ENCODE measurements around the gene PGM2L1. TPM values are rescaled to one million over a fixed set of nuclear protein-coding genes. Genes with fewer than 3 reads are reported as not detected.

PGM2L1 gene
- total RNA-seq, 2 donors from 2014 or later: 7.8 to 11.1 TPM

DNA sequence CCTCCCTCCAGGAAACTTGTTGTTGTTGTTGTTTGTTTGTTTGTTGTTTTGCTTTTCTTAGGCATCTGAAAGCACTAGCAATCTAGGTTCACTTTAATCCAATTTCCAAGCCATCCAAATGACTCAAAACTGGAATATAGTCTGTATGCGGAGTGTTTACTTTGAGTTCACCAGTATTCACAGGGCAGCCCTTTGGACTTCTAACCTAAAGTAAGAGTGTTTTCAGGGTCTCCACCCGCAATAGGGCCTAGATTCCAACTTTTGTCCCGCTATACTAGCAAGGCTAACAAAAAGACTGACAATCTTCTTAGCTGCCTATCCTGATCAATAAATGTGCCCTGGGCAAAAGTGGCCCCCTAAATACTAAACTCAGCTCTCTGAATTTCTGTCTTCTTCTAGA is 13.6 kb downstream of the PGM2L1 start:
- Histone ChIP-seq H3K9ac (ENCODE audit: low read depth in 2 of 2, low read length in 2 of 2) (no peak overlapping the region), H3K4me1 (no peaks in the 10 kb centered on the region), H3K4me3 (no peak overlapping the region), H3K27me3 (no peaks in the 10 kb centered on the region), H3K9me3 (no peaks in the 10 kb centered on the region), H3K27ac (no peak overlapping the region), H3K36me3 (no peaks in the 10 kb centered on the region)
- intact Hi-C loops (cut with DNase I): no loop called here
- TF ChIP-seq, protein P1, sequence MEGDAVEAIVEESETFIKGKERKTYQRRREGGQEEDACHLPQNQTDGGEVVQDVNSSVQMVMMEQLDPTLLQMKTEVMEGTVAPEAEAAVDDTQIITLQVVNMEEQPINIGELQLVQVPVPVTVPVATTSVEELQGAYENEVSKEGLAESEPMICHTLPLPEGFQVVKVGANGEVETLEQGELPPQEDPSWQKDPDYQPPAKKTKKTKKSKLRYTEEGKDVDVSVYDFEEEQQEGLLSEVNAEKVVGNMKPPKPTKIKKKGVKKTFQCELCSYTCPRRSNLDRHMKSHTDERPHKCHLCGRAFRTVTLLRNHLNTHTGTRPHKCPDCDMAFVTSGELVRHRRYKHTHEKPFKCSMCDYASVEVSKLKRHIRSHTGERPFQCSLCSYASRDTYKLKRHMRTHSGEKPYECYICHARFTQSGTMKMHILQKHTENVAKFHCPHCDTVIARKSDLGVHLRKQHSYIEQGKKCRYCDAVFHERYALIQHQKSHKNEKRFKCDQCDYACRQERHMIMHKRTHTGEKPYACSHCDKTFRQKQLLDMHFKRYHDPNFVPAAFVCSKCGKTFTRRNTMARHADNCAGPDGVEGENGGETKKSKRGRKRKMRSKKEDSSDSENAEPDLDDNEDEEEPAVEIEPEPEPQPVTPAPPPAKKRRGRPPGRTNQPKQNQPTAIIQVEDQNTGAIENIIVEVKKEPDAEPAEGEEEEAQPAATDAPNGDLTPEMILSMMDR (IDR thresholded peaks at IDR 0.05): no peak
- no peak for DNase-seq

DNA sequence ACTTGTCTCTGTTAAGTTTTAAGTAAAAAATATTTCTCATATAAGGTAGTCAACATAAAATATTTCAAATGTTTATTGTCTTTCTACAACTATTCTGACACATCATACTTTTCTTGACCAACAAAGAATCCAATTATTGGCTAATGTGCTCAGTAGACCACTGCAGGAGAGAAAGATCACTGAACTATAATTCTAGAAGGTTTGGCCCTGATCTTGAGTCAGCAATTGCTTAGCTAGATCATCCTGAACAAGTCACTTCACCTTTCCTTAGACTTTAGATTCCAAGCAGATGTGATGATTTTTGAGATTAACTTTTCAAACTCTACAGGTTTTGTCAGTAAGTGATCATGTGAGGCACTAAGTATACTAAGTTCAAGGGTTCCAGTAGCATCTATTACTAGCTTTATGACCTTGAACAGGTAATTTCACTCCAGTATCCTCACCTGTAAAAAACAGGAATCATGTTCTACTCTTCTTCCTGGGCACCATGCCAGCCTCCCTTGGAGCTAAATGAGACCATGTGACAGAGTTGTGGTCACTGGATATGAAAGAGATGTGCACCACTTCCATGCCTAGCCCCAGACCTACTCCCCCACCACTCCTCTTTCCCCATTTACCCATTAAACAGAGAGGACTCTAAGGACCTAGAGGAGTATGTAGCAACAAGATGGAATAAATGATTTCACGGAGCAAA is 17.3 kb downstream of the PGM2L1 start:
- no peak overlapping the region for H3K27ac ChIP-seq
- H3K4me1 ChIP-seq: no peaks in the 10 kb centered on the region
- TF ChIP-seq, protein P1 (IDR thresholded peaks at IDR 0.05): no peak
- no peaks in the 10 kb centered on the region for H3K36me3 ChIP-seq
- H3K9ac ChIP-seq (ENCODE audit: low read depth in 2 of 2, low read length in 2 of 2): no peak overlapping the region
- H3K27me3 ChIP-seq: no peaks in the 10 kb centered on the region
- H3K9me3 ChIP-seq: no peaks in the 10 kb centered on the region
- DNase-seq: peak; percentile 82
- H3K4me3 ChIP-seq: no peak overlapping the region
- intact Hi-C loops (cut with DNase I): no loop called here

DNA sequence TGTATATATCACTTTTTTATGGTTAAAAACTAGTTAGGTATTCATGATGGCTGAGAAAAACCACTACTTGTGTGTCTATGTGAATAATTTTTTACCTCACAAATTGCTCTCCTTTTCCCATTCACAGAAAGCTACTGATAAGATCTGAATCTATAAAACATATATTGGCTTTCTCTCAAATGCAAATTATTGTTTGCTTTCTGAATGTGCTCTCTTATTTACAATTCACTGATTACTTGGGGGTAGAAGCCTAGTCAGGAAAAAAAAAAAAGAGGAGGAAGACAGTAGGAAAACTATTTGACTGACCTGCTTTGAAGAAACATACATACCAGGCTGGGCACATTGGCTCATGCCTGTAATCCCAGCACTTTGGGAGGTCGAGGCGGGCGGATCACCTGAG is 20.5 kb downstream of the PGM2L1 start:
- H3K4me3 ChIP-seq: no peak overlapping the region
- no peak overlapping the region for H3K27ac ChIP-seq
- no peak overlapping the region for H3K9ac ChIP-seq (ENCODE audit: low read depth in 2 of 2, low read length in 2 of 2)
- H3K27me3 ChIP-seq: no peaks in the 10 kb centered on the region
- H3K36me3 ChIP-seq: no peaks in the 10 kb centered on the region
- TF ChIP-seq, protein P1 (IDR thresholded peaks at IDR 0.05): no peak
- H3K4me1 ChIP-seq: no peaks in the 10 kb centered on the region
- DNase-seq: no peak
- intact Hi-C loops (cut with DNase I): no loop called here
- no peaks in the 10 kb centered on the region for H3K9me3 ChIP-seq

DNA sequence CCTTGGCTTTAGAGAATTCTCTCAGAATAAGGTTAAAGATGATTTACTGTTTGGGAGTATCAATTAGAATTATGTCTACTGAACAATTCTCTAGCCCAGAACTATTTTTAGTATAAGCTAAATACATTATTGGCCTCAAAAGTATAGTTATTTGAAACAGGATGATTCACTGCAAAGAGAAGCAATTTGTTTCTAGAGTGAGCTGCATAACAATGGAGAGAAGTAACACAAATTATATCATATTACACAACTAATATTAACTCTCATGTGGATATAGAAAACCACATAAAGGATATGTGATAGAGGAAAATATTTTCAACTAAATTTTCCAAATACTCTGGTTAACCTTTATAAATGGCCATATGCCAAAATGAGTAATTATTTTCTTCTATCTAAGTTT is 24.9 kb downstream of the PGM2L1 start:
- H3K4me3 ChIP-seq: no peak overlapping the region
- DNase-seq: no peak
- H3K4me1 ChIP-seq: no peaks in the 10 kb centered on the region
- no peak overlapping the region for H3K27ac ChIP-seq
- TF ChIP-seq, protein P1 (IDR thresholded peaks at IDR 0.05): no peak
- no peaks in the 10 kb centered on the region for H3K27me3 ChIP-seq
- no peak overlapping the region for H3K9ac ChIP-seq (ENCODE audit: low read depth in 2 of 2, low read length in 2 of 2)
- H3K9me3 ChIP-seq: no peaks in the 10 kb centered on the region
- intact Hi-C loops (cut with DNase I): no loop called here
- no peaks in the 10 kb centered on the region for H3K36me3 ChIP-seq

DNA sequence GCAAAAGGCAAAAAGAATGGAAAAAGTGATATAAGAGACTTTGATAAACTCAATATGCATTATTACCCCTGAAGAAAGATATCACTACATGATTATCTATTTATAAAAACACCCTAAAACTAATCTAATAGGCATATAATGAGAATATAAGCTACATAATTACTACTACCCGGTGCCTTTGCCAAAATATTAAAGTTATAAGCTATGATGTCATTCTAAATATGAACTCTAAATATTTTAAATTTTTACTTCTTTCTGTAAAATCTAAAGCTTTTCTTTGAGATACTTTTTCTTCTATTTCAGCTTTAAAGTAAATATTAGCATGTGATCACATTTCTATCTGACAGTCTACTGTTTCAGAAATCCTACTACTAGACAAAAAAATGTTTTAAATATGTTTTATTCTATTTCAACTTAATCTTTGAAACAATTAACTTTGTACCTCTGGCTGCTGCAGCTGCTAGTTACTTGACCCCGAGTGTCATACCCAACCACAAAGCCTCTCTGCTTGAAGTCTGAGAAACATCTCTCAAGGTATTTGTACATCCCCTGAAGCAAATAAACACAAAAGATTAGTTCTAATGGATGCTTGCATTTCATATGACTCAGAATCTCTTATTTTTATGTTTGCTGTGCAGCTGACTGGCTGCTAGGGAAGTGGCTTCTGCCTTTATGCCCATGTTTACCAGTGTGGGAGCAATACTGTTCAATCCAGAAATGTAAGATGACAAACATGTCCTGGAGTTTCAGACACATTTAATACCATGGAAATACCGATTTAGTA is 26.8 kb downstream of the PGM2L1 start:
- DNase-seq: no peak
- TF ChIP-seq, protein P1 (IDR thresholded peaks at IDR 0.05): no peak
- Histone ChIP-seq H3K4me1 (no peaks in the 10 kb centered on the region), H3K27ac (no peak overlapping the region), H3K36me3 (no peaks in the 10 kb centered on the region), H3K4me3 (no peak overlapping the region), H3K9me3 (no peaks in the 10 kb centered on the region), H3K27me3 (no peaks in the 10 kb centered on the region), H3K9ac (ENCODE audit: low read depth in 2 of 2, low read length in 2 of 2) (no peak overlapping the region)
- intact Hi-C loops (cut with DNase I): no loop called here
